Right cardiac atrium (tissue), 5 donors: Measurements from ENCODE around the gene UBE2Q1. TPM values are rescaled to one million over a fixed set of nuclear protein-coding genes. Genes with fewer than 3 reads are reported as not detected.

Experiments used
- ATAC-seq, 2 donors: fragments of 200-7000 bp; cut with Tn5 transposase; one replicate each; pipeline versions ENCODE4 v1.8.0 to v1.9.1; 2020; ENCODE audit warnings: moderate library complexity in 2 of 2, mild to moderate bottlenecking in 1 of 2
- DNase-seq, 3 donors: peaks; one replicate each; pipeline ENCODE4 v3.0.0-alpha.2; 2020
- H3K27ac ChIP-seq: one replicate; pipeline ENCODE4 v1.5.1; 2013; ENCODE audit warnings: mild to moderate bottlenecking, low read length, control low read depth, moderate library complexity
- H3K27me3 ChIP-seq: one replicate; pipeline ENCODE4 v1.6.1; 2013; ENCODE audit not compliant: control insufficient read depth, insufficient read depth
- H3K4me1 ChIP-seq: one replicate; pipeline ENCODE4 v1.6.1; 2013; ENCODE audit warnings: low read length; ENCODE audit not compliant: control insufficient read depth, insufficient read depth
- H3K4me3 ChIP-seq: one replicate; pipeline ENCODE4 v1.5.1; 2013; ENCODE audit warnings: low read length, control low read depth
- H3K9me3 ChIP-seq: one replicate; pipeline ENCODE4 v1.6.1; 2013; ENCODE audit warnings: low read length; ENCODE audit not compliant: control insufficient read depth
- WGBS: extraction: QIAGEN DNeasy Blood & Tissue Kit; methylation state at CpG from one replicate; pipeline ENCODE4 v1.1.7; 2013; 5-methylcytosine and 5-hydroxymethylcytosine counted together
- intact Hi-C, 4 donors: fragments of 100-400 bp; cut with DNase I; formaldehyde crosslinking; loops; one replicate each; pipeline versions ENCODE4 v1.11.0 to v1.14.0; 2022 to 2023
- polyA plus RNA-seq: library from polyadenylated mRNA; stranded (reverse); fragments of 200-250 nt; gene quantifications from one replicate; pipeline ENCODE4 v1.2.3, GENCODE V29; 2013
- total RNA-seq, 4 donors: library from RNA; stranded (reverse); fragmentation: NEBNext Ultra II Directional; extraction: Animal tissue kit (Norgen Biotek cat#: 25700); gene quantifications; one replicate each; pipeline ENCODE4 v1.2.1, GENCODE V29; 2021
- donor health status: healthy with polysubstance abuse.
- donor health status: DM: no; HTN: yes; CAD: no.
- donor health status: DM: no; HTN: no; CAD: no.
- donor health status: DM: no; HTN: yes; CAD: no; lungs with severe emphysema.
- donor health status: DM: yes; HTN: yes; CAD: no.

The UBE2Q1 gene
- total and polyA plus RNA-seq, 5 donors: 32.4 to 67.9 (median 60.2) TPM

DNA sequence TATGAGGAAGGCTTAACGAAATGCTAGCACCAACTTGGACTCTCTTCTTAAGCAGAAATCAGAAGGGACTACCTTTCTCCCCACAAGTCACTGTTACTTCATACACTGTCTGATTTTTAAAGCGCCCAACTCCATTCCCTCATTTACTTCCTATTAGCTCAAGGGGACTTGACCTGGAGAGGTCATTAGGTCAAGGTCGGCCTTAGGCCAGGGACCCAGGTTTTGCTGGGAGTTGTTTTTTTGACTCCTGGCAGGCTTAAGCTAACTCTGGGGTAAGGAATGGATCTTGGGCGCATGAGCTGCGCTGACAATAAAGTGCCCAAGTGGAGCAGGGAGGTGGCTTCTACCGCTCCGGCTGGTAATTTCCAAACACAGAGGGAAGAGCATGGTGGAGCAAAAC, 32.7 kb upstream of the UBE2Q1 start:
- Histone ChIP-seq H3K9me3 (no peaks in the 10 kb centered on the region), H3K4me3 (no peak overlapping the region), H3K27me3 (no peaks in the 10 kb centered on the region), H3K4me1 (no peaks in the 10 kb centered on the region), H3K27ac (no peak overlapping the region)
- WGBS: 94% methylated on average over 7 of the region's 7 CpGs
- DNase-seq (no peak), ATAC-seq (no peak)
- intact Hi-C loops: no loop called here

DNA sequence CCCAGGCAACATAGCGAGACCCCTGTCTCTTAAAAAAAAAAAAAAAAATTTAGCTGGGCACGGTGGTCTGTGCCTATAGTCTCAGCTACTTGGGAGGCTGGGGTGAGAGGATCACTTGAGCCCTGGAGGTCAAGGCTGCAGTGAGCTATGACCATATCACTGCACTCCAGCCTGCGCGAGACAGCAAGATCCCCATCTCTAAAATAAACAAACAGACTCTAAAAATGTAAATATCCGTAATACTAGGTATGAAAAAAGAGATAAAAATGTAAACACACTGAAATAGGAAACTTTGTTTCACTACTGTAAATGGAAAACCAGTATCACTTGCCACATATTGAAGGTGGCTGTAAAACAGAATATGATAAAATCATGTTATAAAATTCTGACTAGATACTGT, 32.3 kb upstream of the UBE2Q1 start:
- H3K27ac ChIP-seq: no peak overlapping the region
- no peaks in the 10 kb centered on the region for H3K9me3 ChIP-seq
- 85% methylated on average over 5 of the region's 5 CpGs for WGBS
- ATAC-seq (no peak), DNase-seq (no peak)
- intact Hi-C loops: no loop called here
- no peaks in the 10 kb centered on the region for H3K4me1 ChIP-seq
- H3K27me3 ChIP-seq: no peaks in the 10 kb centered on the region
- no peak overlapping the region for H3K4me3 ChIP-seq

DNA sequence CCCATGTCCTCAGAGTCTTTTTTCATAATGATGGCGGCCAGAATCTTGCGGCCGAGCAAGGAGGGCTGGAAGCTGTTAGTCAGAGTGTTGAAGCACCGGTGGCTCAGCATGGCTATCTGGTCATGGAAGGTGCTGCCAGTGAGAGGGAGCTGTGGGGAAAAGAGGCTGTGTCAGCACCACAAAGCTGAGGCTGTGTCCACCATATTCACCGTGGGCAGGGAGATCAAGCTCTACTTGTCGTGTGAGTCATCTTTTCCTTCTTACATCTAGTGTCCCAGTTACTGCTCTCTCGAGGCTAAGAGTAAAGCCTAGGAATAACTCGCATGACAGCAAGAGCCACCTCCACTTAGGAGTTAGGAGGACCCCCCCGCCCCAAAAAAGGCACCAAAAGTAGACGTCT, 31.3 kb upstream of the UBE2Q1 start:
- DNase-seq: no peak

DNA sequence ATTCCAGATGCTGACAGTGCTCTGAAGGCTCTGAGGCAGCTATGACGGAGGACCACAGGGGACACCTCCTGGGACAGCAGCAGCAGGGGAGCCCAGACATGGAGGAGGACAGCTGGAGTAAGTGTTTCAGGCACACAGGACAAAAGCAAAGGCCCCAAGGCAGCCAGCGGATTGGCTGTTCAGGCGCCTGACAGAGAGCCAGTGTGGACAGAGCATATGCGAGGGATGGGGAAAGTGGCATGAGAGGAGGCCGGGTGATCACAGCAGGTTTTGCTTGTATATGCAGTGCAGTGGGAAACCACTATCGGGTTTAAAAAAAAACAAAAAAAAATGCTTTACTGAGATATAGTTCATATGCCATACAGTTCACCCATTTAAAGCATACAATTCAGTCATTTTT, 28.2 kb upstream of the UBE2Q1 start:
- intact Hi-C loops: loop anchor here in 1 of 4 donors (5.0 kb wide), 1 partner anchor 56 kb away; no protein-coding TSS in a partner anchor

More for the DNA sequence above, 31.3 kb upstream of the UBE2Q1 start:
- Histone ChIP-seq H3K27me3 (no peaks in the 10 kb centered on the region), H3K27ac (no peak overlapping the region), H3K4me1 (no peaks in the 10 kb centered on the region), H3K9me3 (no peaks in the 10 kb centered on the region), H3K4me3 (no peak overlapping the region)
- ATAC-seq: no peak
- intact Hi-C loops: loop anchor here in 1 of 4 donors (5.0 kb wide), 1 partner anchor 53 kb away; no protein-coding TSS in a partner anchor
- WGBS: 74% methylated on average over 10 of the region's 10 CpGs

DNA sequence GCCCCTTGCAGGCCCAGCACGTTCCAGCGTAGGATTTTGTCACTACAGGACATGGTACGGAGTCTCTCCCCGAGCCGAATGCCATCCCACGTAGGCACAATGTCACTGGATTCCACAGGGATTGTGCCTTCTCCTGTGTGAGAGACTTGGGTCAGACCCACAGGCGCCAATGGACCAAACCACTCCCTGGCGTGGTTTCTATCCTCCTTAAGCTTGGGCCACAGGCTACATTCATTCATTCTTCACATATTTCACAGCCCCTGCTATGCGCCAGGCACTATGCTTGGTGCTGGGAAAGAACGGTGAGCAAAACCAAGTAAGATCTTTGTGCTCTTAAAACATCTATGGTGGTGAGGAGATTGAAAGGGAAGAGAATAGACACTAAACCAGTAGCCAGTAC, 27.8 kb upstream of the UBE2Q1 start:
- H3K4me3 ChIP-seq: no peak overlapping the region
- H3K9me3 ChIP-seq: no peaks in the 10 kb centered on the region
- no peaks in the 10 kb centered on the region for H3K27me3 ChIP-seq
- DNase-seq (no peak), ATAC-seq (no peak)
- WGBS: 80% methylated on average over 10 of the region's 10 CpGs
- no peaks in the 10 kb centered on the region for H3K4me1 ChIP-seq
- no peak overlapping the region for H3K27ac ChIP-seq
- intact Hi-C loops: loop anchor here in 1 of 4 donors (5.0 kb wide), 1 partner anchor 56 kb away; no protein-coding TSS in a partner anchor

More for the DNA sequence above, 28.2 kb upstream of the UBE2Q1 start:
- Histone ChIP-seq H3K4me1 (no peaks in the 10 kb centered on the region), H3K9me3 (no peaks in the 10 kb centered on the region), H3K4me3 (no peak overlapping the region), H3K27me3 (no peaks in the 10 kb centered on the region), H3K27ac (no peak overlapping the region)
- 93% methylated on average over 6 of the region's 6 CpGs for WGBS
- DNase-seq: no peak
- no peak for ATAC-seq

DNA sequence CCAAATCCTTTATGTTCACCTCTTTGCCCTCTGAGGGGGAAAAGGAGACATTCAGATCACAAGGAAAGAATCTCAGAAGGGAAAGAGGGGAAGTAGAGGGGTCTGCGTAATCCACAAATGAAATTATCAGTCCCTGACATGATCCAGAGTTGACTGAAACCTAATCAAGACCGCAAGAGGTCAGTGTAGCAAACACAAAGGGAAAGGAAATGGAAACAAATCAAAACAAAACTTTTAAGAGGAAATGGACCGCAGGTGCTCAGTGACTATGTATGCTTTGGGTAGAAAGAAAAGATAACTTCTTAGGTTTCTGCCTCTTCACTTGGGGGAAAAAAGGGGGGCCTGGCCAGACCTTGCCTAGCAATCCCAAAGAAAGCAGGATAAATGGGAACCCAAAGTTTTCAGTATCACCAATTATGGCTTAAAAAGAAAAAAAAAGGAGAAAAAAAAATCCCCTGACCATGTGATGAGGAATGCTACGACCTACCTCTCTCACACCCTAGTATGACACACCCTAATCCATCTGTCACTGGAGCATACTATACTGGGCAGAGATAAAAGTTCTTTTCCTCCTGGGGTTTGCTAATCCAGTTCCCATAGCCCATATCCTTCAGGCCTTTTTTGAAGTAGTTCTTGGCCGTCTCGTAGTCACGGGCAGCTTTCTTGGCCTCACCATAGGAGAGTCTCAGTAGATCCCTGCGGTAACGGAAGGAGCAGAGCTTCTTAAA, 26.0 kb upstream of the UBE2Q1 start:
- no peaks in the 10 kb centered on the region for H3K9me3 ChIP-seq
- H3K4me1 ChIP-seq: no peaks in the 10 kb centered on the region
- no peak overlapping the region for H3K4me3 ChIP-seq
- no peak overlapping the region for H3K27ac ChIP-seq
- H3K27me3 ChIP-seq: no peaks in the 10 kb centered on the region
- no peak for DNase-seq
- 73% methylated on average over 9 of the region's 9 CpGs for WGBS
- intact Hi-C loops: no loop called here
- ATAC-seq: peak in 1 of 2 donors; percentile 31

DNA sequence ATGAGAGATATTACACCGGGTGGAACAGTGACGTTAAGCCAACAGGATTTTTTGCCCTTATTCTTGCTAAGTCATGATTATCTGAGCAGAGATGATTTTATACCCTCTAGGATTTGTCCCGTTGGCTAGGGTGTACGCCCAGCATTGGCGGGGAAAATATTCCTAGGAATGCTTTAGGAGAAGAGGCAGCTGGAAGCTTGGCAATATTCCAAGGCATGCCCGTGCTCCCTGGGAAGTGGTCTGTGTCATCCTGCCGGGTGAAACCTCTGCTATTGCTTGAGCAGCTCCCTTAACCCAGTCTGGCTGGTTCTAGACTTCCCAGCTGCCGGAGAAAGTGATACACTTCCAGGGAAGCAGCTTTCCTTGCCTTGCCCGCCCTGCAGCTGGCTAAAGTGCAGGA, 25.3 kb upstream of the UBE2Q1 start:
- no peaks in the 10 kb centered on the region for H3K9me3 ChIP-seq

DNA sequence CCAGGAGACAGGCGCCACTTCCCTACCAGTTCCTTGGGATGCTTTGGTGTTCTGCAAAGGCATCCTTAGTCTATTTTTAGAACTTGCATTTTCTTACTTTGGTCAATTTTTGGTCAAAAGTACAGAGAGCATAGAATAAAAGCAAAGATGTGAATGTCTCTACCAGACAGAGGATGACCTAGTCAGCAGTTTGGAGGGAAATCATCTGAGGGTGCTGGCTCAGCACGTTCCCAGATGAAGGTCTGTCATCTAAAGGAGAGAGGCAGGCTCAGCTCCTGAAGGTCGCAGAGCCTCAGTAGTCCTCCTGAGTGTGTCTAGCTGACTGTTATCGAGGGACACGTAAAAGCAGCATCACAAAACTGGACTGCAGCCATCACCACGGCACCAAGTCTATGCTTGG, 24.4 kb upstream of the UBE2Q1 start:
- intact Hi-C loops: no loop called here
- Histone ChIP-seq H3K27ac (no peak overlapping the region), H3K27me3 (no peaks in the 10 kb centered on the region), H3K4me1 (no peaks in the 10 kb centered on the region), H3K4me3 (no peak overlapping the region), H3K9me3 (no peaks in the 10 kb centered on the region)
- 80% methylated on average over 6 of the region's 6 CpGs for WGBS
- ATAC-seq: no peak
- no peak for DNase-seq

More for the DNA sequence above, 25.3 kb upstream of the UBE2Q1 start:
- Histone ChIP-seq H3K27ac (no peak overlapping the region), H3K4me3 (no peak overlapping the region), H3K4me1 (no peaks in the 10 kb centered on the region), H3K27me3 (no peaks in the 10 kb centered on the region)
- no peak for DNase-seq
- peak in 1 of 2 donors; percentile 31 for ATAC-seq
- intact Hi-C loops: no loop called here
- WGBS: 31% methylated on average over 9 of the region's 9 CpGs

DNA sequence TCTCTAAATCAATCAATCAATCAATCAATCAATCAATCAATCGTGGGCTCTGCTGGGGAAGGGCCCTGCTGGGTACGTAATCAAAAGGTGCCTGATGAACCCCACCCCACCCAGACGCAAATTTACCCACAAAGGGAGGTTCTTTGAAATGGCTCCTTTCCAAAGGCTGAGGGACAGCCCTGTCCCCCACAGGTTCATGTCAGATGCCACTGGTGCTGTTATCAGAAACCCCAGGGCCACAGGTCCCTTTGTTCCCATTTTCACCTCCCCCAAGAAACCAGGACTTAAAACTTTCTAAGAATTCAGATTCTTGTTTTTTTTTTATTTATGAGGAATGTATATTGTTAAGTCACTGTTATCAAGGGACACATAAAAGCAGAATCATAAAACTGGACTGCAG, 23.3 kb upstream of the UBE2Q1 start:
- Histone ChIP-seq H3K9me3 (no peaks in the 10 kb centered on the region), H3K4me1 (peaks cover 3% of the 10 kb centered on the region), H3K27me3 (no peaks in the 10 kb centered on the region), H3K4me3 (no peak overlapping the region), H3K27ac (no peak overlapping the region)
- WGBS: 89% methylated on average over 3 of the region's 3 CpGs
- ATAC-seq (no peak), DNase-seq (no peak)
- intact Hi-C loops: no loop called here

DNA sequence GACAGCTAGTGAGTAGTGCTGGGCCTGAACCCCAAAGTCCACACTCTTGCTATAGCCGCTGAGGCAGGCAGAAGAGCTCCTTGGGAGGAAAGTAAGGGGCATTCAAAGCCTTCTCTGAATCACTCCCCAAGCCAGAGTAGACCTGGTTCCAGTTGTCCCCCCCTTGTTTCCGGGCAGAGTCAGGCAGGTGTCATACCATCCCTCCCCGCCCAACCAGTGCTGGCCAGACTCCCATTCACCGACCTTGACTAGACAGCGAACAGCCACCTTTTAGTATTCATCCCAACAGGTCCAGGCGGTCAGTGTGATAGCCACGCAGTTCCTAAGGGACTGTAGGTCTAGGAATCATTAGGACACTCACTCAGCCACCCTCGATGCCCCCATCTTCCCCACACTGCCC, 20.9 kb upstream of the UBE2Q1 start:
- WGBS: 88% methylated on average over 8 of the region's 8 CpGs
- H3K27me3 ChIP-seq: no peaks in the 10 kb centered on the region
- H3K4me1 ChIP-seq: peaks cover 3% of the 10 kb centered on the region
- no peak overlapping the region for H3K4me3 ChIP-seq
- H3K9me3 ChIP-seq: no peaks in the 10 kb centered on the region
- no peak overlapping the region for H3K27ac ChIP-seq
- DNase-seq (no peak), ATAC-seq (no peak)
- intact Hi-C loops: no loop called here

DNA sequence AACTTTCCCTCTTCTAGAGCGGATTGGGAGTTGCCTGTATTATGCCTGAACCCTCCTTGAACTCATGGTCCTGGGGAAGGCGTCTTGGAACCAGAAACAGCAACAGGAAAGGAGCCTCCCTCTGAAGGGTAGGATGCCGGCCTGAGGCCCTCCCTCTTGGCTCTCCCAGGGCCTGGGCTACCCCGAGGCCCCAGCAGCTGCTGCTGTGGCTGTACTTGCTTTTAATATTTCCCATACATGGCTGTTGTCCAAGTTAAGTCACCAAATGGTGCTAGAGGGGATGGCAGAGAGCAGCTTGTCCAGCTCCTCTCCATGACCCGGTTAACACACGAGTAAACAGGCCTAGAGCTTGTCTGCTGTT, 19.6 kb upstream of the UBE2Q1 start:
- H3K4me3 ChIP-seq: no peak overlapping the region
- ATAC-seq (peak; percentile 77 to 92), DNase-seq (peak; percentile 55 to 70 (median 68))
- H3K4me1 ChIP-seq: peaks cover 3% of the 10 kb centered on the region
- no peaks in the 10 kb centered on the region for H3K9me3 ChIP-seq
- WGBS: 32% methylated on average over 6 of the region's 6 CpGs
- intact Hi-C loops: no loop called here
- H3K27ac ChIP-seq: no peak overlapping the region
- H3K27me3 ChIP-seq: no peaks in the 10 kb centered on the region
